ENCODE results near the gene PSPN.

PSPN gene

GRCh38 chr19:6375411-6376010 lies at the start of gene PSPN:
PSPN (minus strand) TSS chr19:6375933; CDS start chr19:6375849, 84 bp downstream.
- DNase-seq (ENCODE audit: low read depth): no peak

- DNase-seq (ENCODE audit: low read depth): peak; percentile 98
Measured at GRCh38 chr19:6424939-6425731, 49.4 kb upstream of the PSPN start.

- DNase-seq (ENCODE audit: low read depth): no peak
Measured at GRCh38 chr19:6424195-6424938, 48.6 kb upstream of the PSPN start, which contains the start of gene KHSRP. KHSRP (minus strand) TSS chr19:6424811; CDS start chr19:6424701, 110 bp downstream.

GRCh38 chr19:6423499-6424194 lies 47.9 kb upstream of the PSPN start:
- DNase-seq (ENCODE audit: low read depth): no peak

GRCh38 chr19:6421075-6422014 lies 45.6 kb upstream of the PSPN start:
- no peak for DNase-seq (ENCODE audit: low read depth)

GRCh38 chr19:6418562-6418932 lies 42.8 kb upstream of the PSPN start:
- DNase-seq (ENCODE audit: low read depth): no peak

GRCh38 chr19:6417713-6418561 lies 42.2 kb upstream of the PSPN start:
- no peak for DNase-seq (ENCODE audit: low read depth)

GRCh38 chr19:6416658-6417405 lies 41.1 kb upstream of the PSPN start:
- DNase-seq (ENCODE audit: low read depth): no peak

- no peak for DNase-seq (ENCODE audit: low read depth)
Measured at GRCh38 chr19:6415591-6416190, 40.0 kb upstream of the PSPN start.

- no peak for DNase-seq (ENCODE audit: low read depth)
Measured at GRCh38 chr19:6414793-6415590, 39.3 kb upstream of the PSPN start.

- DNase-seq (ENCODE audit: low read depth): no peak
Measured at GRCh38 chr19:6413721-6414643, 38.2 kb upstream of the PSPN start.

GRCh38 chr19:6413291-6413690 lies 37.6 kb upstream of the PSPN start:
- no peak for DNase-seq (ENCODE audit: low read depth)

GRCh38 chr19:6412447-6413091 lies 36.8 kb upstream of the PSPN start:
- peak; percentile 34 for DNase-seq (ENCODE audit: low read depth)

GRCh38 chr19:6412061-6412446 lies 36.3 kb upstream of the PSPN start:
- DNase-seq (ENCODE audit: low read depth): no peak

GRCh38 chr19:6409346-6409745 lies 33.6 kb upstream of the PSPN start:
- DNase-seq (ENCODE audit: low read depth): no peak

- no peak for DNase-seq (ENCODE audit: low read depth)
Measured at GRCh38 chr19:6406401-6406800, 30.7 kb upstream of the PSPN start.
